Left forelimb (tissue), 1 donor: ENCODE results near the gene KLK2.

Experiments
- DNase-seq: peaks from one replicate; pipeline ENCODE4 v3.0.0-alpha.2; 2018; ENCODE audit warnings: low spot score

The KLK2 gene

GRCh38 chr19:50873056-50873455, at the start of gene KLK2:
Gene KLK2 (plus strand): TSS chr19:50873439. CDS start chr19:50873474, 35 bp downstream.
- DNase-seq: no peak

- no peak for DNase-seq
Observed at GRCh38 chr19:50826492-50827240, 46.6 kb upstream of the KLK2 start.

GRCh38 chr19:50827476-50827875, 45.8 kb upstream of the KLK2 start:
- no peak for DNase-seq

- DNase-seq: no peak
Observed at GRCh38 chr19:50829801-50830200, 43.4 kb upstream of the KLK2 start.

- no peak for DNase-seq
Observed at GRCh38 chr19:50830266-50831025, 42.8 kb upstream of the KLK2 start.

GRCh38 chr19:50831026-50831396, 42.2 kb upstream of the KLK2 start:
- DNase-seq: no peak

GRCh38 chr19:50832666-50833065, 40.6 kb upstream of the KLK2 start:
- DNase-seq: no peak

GRCh38 chr19:50833117-50833801, 40.0 kb upstream of the KLK2 start, which contains the start of gene KLK15:
Gene KLK15 (minus strand): TSS chr19:50833574. CDS start chr19:50831492, 2,082 bp downstream.
- DNase-seq: no peak

GRCh38 chr19:50833802-50834167, 39.5 kb upstream of the KLK2 start:
- DNase-seq: no peak

- DNase-seq: no peak
Observed at GRCh38 chr19:50835103-50835784, 38.0 kb upstream of the KLK2 start.

- DNase-seq: no peak
Observed at GRCh38 chr19:50835785-50836542, 37.3 kb upstream of the KLK2 start.

GRCh38 chr19:50836543-50837195, 36.6 kb upstream of the KLK2 start:
- no peak for DNase-seq

GRCh38 chr19:50837300-50837699, 35.9 kb upstream of the KLK2 start:
- DNase-seq: no peak

- DNase-seq: no peak
Observed at GRCh38 chr19:50838239-50838638, 35.0 kb upstream of the KLK2 start.

- no peak for DNase-seq
Observed at GRCh38 chr19:50839712-50840655, 33.3 kb upstream of the KLK2 start.

GRCh38 chr19:50842130-50842529, 31.1 kb upstream of the KLK2 start:
- no peak for DNase-seq

- DNase-seq: no peak
Observed at GRCh38 chr19:50843205-50843604, 30.0 kb upstream of the KLK2 start.

GRCh38 chr19:50843701-50844221, 29.5 kb upstream of the KLK2 start:
- DNase-seq: no peak

- DNase-seq: no peak
Observed at GRCh38 chr19:50844296-50844935, 28.8 kb upstream of the KLK2 start.
